IMR-90 (cell line): ENCODE results near the gene DCANP1.
A peak's percentile ranks its signal among the peaks of the same experiment; 100 is the strongest.

Experiments
- FOS ChIP-seq: fragments of 150-350 bp; IDR thresholded peaks from 2 replicates; pipeline ENCODE4 v1.6.1; 2016; ENCODE audit warnings: low read depth, low read length
- MAFK ChIP-seq: IDR thresholded peaks from 2 replicates; pipeline ENCODE4 v1.6.1; 2012; ENCODE audit warnings: low read depth, low read length, improper control_type of control experiment
- POLR2A ChIP-seq: IDR thresholded peaks from 2 replicates; pipeline ENCODE4 v1.6.1; 2012; ENCODE audit warnings: mild to moderate bottlenecking, low read depth, low read length
- TF ChIP-seq, protein P1 (sequence below): conservative IDR thresholded peaks from 2 replicates; pipeline ENCODE4 v1.5.1; 2012; ENCODE audit warnings: mild to moderate bottlenecking, low read depth, low read length, improper control_type of control experiment

DNA sequence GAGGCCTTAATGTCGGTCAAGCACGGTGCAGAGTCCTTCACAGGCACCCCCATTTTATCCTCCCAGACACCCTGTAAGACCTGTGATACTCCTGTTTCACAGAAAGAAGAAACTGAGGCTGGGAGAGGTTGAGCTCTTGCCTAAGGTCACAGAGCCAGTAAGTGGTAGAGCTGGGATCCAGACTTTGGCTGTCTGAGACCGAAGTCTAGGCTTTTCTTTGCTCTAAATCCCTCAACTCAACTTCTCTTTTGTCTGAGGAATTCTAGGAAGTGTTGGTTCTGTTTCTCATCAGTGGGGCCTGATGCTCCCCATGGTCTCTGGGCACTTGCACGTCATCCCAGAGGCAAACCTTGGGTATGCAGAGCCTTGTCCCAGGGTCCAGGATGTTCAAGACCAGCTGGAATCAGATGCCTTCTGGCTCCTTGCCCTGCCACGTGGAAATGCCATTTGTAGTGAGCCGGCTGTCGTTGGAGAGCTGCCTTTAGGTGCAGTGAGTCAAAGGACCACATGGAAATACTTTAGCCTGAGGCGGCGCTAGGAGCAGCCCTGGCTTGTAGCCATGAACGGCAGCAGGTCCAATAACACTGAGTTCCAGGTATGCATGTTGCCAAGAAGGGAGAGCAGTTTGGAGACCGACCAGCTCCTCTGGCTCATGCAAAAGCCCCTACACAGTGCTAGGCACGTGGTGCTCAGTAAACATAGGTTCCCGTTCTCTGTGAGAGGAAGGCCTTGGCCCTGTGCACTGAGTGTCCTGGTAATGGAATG lies 9.2 kb downstream of the DCANP1 start:
- TF ChIP-seq, protein P1, sequence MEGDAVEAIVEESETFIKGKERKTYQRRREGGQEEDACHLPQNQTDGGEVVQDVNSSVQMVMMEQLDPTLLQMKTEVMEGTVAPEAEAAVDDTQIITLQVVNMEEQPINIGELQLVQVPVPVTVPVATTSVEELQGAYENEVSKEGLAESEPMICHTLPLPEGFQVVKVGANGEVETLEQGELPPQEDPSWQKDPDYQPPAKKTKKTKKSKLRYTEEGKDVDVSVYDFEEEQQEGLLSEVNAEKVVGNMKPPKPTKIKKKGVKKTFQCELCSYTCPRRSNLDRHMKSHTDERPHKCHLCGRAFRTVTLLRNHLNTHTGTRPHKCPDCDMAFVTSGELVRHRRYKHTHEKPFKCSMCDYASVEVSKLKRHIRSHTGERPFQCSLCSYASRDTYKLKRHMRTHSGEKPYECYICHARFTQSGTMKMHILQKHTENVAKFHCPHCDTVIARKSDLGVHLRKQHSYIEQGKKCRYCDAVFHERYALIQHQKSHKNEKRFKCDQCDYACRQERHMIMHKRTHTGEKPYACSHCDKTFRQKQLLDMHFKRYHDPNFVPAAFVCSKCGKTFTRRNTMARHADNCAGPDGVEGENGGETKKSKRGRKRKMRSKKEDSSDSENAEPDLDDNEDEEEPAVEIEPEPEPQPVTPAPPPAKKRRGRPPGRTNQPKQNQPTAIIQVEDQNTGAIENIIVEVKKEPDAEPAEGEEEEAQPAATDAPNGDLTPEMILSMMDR = 0 out of 2 replicates have a peak, but pooled peaks have one; percentile 6
- no peak for TF ChIP-seq MAFK
- no peak for TF ChIP-seq FOS
- no peak for TF ChIP-seq POLR2A
